Measurements from ENCODE around the gene TBC1D14.

The TBC1D14 gene

DNA sequence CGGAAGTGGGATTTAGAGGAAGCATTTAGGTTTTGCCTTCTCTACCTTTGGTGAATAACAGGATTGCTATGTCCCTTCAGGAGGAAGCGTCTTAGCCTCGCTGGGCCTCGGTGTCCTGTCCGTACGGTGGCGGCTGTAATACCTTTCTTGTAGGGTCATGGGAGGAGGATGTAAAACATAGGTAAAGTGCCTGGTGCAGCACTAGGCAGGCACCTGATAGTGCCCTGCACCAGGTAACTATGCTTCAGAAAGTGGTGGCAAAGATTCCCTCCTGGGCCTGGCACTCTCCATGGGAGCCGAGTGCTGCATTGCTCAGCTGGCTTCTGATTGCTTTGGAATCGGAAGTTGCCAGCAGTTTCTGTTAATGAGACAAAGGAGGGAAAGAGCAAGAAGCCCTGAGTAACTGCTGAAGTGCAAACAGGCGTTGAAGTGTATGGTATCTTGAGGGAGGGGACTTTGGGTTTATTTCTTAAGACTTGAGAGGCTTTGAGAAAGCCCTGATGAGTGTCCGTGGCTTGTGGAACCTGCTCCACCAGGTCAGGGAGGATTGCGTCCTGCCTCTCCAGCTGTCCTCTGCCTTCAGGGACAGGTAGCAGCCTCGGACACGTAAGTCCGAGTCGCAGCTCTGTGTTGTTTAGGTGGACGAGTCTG, 45.8 kb downstream of the TBC1D14 start:
- DNase-seq: no peak

DNA sequence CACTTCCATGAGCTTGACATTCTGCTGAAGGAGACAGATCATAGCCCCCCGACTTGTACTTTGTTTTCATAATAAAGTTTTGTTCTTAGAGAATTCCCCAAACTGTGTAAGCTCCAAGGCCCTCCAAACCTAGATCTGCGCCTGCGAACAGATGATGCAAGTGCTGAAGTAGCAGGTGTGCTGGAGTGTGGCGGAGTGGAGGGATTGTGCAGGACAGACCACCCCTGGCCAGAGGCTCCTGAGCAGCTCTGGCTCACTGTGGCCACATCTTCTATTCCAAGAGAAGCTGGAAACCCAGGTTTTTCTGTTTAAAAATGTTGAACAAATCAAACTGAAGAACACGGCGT, 46.4 kb downstream of the TBC1D14 start:
- DNase-seq: no peak

DNA sequence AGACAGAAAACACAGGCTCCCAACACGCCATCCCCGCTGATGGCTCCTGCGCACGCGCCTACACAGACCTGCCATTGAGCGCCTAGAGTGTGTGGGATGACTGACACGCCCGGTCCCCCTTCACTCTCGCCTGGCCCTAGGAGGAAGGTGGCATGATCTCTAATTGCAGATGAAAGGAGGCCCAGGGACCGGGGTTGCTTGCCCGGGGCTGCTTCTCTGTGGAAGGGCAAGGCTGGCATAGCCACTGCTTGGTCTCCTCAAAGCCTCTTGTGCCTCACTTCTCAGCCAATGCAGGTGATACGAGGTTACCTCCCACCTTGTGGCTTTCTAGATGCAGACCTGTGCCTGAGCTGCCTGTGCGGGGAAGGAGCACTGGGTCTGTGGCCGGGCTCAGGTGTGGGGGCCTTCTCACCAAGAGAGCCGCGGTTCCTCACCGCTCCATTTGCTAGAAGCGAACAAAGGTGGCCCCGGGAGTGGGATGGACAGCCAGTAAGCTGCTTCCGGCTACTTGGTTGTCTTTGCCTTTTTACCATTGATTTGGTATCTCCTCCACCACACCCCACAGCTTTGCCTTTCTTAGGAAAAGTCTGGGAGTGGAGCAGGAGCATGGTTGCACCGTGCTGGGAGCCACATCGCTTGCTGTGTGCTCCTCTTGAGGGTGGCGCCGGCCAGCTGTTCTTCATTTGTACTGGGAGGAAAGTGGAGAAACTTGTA, 47.0 kb downstream of the TBC1D14 start:
- no peak for DNase-seq

DNA sequence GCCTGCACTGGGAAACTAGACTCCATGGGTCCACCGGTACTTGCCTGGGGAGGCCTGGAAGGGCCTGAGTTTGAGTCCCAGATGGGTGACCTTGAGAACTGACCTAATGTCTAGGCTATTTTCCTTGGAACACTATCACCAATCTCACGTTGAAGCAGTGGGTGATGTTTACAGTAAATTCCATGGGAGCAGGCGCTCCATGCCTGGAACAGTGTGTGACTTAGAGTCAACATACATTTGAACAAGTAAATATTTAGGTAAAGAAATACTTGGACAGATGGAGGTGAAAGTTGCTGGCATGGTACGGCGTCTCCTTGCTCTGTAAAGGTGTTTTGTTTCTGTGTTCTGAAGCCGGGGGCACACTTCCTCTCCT, 47.5 kb downstream of the TBC1D14 start:
- DNase-seq: peak; percentile 26

DNA sequence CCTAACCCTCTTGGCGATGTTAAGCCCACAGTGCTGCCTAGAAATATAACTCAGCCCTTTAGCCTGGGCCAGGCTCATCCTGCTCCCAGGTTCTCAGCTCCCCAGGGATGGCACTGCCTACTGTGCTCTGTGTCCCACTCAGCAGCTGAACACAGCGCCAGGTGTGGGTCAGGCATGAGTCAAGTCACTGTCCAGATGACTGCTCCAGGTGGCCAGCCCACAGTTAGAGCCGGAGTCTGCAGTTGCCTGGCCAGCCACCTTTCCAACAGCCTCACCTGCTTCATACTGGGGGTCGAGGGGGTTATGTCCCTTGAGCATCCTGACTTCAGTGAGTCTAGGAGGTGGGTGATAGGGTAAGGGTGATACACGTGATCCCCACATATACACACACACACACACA, 48.4 kb downstream of the TBC1D14 start:
- DNase-seq: no peak

DNA sequence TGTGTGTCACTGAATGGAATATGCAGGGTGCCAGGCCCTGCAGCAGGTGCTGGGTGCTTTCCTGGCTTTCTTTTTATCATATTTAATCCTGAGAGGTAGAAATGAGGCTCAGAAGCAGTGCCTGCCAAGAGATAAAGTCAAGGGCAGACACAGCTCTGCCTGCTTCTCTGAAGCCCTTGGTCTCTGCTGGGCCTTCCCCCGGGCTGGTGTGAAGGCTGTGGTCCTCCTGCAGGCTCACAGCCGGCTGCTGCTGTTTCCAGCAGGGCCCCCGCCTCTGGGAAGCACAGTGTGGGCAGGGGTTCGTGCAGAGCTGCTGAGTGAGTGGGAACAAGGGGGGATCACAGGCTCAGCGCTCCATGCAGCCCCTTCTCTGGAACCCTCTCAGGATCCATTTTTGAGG, 49.6 kb downstream of the TBC1D14 start:
- DNase-seq: no peak

DNA sequence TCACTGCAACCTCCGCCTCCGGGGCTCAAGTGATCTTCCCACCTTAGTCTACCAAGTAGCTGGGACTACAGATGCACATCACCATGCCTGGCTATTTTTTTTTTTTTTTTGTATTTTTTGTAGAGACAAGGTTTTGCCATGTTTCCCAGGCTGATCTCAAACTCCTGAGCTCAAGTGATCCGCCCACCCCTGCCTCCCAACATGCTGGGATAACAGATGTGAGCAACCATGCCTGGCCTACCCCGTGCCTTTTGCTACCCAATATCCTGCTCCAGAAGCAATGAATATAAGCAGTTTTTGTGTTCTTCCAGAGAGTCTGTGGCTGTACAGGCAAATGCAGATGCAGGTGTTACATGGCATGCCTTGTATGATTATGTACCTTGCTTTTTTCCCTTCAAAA, 50.5 kb downstream of the TBC1D14 start:
- peak; percentile 32 for DNase-seq

DNA sequence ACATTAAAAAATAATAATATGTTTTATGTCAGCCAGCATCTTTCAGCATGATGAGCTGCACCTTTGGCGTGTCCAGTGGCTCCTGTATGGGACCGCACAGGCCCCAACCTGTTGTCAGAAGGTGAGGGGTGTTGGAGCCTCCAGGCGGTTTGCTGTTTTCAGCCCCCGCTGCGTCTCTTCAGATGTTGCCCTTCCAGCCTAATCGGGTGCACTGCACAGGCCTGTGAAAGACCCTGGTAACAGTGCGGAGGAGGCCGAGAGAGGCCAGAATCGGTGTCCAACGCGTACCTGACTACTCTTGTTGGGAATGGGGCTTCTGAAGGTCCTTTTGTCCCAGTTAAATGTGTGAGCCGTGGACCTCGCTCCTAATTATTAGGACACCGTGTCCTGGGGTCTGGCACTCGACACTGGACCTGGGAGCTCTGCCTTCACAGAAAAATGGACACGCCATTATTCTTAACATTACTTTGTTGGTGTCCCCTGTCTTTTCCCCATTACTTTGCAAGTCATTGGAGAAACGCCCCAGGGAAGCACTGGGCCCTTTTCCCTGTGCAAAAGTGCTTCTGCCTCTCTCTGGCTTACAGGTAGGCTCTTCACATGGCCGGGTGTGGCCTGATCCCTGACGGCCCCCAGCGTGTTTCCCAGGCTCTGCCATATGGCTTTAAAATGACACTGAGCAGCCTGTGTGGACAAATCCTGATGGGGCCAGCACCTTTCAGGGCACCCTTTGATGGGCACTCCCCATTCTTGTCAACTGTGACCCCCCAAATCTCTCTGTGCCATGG, 51.2 kb downstream of the TBC1D14 start:
- DNase-seq: no peak

DNA sequence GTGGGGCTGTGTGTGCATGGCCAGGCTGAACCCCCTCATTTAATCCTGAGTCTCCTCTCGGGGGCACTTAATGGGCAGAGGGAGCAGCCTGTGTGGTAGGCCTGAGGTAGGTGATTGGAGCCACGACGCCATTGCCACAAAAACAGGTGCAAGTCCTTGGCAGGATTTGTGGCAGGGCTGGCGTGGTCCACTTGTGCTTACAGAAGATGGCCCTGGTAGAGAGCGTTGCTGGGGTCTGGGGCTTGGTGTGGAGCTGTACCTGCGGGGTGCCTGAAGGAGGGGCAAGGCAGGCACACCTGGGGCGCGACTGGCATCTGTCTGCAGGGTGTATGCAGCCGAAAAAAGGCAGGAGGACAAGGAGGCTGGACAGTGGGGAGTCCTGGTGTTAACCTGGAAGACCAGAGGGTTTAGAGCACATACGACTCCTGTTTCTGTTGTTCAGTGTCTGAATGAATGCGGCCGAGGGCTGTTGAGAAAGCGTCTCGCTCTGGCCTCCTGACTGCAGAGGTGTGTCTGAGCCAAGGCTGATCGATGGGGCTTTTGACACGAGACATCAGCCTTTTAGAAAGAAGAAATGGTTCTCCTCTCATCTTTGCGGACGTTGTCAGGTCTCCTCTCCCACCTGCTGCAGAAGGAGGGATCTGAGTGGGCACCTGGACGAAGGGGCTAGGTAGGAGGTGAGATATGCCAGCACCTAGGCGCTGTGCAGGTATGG, 52.0 kb downstream of the TBC1D14 start:
- DNase-seq: no peak

DNA sequence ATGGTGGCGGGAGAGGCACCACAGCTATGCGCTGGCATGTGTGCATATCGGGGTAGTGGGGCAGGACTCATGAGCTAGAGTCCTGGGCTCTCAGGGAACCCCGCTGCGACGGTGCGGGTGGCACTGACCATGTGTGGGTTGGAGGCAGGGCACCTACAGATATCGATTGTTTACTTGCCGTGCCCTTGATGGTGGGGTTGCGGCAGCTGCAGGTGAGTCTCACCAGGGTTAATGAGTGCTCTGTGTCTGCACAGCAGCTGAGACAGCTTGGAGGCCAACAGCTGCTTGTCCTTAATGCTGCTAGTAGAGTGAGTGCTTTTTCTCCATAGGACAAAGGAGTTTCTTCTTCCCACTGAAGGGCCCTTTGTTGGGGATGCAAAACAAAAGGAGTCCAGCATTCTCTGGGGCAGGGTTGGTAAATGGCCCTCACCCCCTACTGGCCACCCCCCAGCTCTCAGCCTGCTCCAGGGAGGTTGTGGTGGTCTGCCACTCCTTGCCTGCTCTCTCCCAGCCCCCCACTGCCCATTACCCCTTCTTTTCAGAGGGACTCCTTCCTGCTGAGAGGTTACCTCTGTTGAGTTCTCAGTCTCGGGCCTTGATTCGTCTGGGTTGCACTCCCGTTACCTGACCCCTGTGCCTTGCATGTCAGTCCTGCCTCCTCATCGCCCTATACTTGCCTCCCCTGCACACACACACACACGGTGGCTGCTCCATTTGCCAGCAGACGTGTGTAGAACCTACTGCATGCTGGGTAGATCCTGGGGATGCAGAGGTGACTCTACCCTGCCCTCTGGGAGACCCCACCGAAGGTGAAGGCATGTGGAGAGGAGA, 52.8 kb downstream of the TBC1D14 start:
- DNase-seq: no peak

DNA sequence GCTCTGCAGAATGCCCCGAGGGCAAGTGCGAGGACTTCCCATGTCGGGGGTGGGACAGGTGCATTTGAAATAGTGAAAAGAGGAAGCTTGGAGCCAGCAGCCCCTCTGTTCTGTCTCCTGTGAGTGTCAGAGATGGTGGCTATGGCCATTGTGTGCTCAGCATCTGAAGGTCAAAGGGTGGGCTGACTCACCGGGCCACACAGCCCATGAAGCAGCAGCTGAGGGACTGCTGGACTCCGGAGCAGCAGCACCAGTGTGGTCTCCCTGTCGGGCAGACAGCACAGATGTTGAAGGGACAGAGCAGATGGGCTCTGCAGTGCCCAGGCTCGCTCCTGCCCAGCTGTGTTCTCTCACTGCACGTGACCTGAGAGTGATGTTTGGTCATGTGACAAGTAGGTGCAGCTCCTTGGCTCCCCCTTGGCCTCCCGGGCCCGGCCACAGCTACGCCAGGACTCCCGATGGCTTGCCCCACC, 53.5 kb downstream of the TBC1D14 start:
- no peak for DNase-seq

DNA sequence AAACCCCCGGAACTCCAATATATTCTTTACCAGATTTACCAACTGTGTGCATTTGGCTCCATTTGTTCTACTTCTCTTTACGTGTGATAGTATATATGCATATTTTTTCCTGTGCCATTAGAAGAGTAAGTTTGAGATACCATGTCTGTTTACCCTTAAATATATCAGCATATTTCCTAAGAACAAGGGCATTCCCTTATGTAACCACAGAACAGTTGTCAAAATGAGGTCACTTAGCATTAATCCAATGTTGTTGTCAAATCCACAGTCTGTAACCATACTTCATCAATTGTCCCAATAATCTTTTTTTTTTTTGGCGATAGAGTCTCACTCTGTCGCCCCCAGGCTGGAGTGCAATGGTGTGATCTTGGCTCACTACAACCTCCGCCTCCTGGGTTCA, 55.2 kb downstream of the TBC1D14 start:
- no peak for DNase-seq

DNA sequence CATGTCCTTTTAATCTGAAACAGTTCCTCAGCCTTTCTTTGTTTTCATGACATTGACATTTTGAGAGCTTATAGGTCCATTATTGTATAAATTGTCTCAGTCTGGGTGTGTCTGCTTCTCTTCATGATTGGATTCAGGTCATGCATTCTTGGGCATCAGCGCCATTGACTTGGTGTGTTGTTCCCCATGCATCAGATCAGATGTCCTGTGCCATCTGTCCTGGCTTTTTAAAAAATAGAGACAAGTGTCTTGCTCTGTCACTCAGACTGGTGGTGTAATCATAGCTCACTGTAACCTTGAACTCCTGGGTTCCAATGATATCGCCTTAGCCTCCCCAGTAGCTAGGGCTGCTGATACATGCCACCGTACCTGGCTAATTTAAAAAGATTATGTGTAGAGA, 55.7 kb downstream of the TBC1D14 start:
- peak; percentile 55 for DNase-seq

DNA sequence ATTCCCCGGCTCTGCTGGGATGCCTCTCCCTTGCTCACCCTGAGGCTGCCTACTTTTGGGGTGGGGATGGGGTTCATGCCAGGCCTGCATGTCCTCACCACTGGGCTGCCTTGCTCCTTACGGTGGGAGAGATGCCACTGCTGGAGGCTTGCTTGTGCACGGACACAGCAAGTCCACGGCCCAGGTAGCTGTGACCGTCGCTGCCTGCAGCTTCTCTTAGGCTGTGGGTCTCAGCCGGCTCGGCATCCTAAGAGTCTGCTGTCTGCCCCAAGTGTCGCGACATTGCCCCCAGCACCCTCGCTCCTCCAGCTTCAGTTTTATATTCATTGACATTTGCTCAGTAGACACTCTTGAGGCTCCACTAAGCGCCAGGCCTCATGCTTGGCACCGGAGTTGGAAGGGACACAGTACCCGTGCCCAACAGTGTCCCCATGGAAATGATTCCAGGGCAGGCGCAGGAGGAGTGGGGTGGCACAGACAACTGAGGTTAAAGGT, 58.3 kb downstream of the TBC1D14 start:
- no peak for DNase-seq

DNA sequence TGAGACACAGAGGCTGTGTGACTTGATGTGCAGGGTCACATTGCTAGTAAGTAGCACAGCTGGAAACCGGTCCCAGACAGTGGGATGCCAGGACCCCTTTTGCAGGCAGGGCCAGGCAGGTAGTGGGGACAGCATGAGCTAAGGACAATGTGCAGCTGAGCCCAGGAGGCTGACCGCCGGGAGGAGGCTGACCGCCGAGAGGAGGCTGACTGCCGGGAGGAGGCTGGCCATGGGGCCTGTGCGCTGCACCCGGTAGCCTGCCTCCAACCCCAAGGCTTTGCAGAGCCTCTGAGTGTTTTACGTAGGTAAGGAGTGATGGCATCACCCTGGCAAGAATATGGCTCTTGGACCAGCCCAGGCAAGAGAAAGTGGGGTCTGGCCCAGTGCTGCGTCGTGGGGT, 58.9 kb downstream of the TBC1D14 start:
- DNase-seq: no peak

DNA sequence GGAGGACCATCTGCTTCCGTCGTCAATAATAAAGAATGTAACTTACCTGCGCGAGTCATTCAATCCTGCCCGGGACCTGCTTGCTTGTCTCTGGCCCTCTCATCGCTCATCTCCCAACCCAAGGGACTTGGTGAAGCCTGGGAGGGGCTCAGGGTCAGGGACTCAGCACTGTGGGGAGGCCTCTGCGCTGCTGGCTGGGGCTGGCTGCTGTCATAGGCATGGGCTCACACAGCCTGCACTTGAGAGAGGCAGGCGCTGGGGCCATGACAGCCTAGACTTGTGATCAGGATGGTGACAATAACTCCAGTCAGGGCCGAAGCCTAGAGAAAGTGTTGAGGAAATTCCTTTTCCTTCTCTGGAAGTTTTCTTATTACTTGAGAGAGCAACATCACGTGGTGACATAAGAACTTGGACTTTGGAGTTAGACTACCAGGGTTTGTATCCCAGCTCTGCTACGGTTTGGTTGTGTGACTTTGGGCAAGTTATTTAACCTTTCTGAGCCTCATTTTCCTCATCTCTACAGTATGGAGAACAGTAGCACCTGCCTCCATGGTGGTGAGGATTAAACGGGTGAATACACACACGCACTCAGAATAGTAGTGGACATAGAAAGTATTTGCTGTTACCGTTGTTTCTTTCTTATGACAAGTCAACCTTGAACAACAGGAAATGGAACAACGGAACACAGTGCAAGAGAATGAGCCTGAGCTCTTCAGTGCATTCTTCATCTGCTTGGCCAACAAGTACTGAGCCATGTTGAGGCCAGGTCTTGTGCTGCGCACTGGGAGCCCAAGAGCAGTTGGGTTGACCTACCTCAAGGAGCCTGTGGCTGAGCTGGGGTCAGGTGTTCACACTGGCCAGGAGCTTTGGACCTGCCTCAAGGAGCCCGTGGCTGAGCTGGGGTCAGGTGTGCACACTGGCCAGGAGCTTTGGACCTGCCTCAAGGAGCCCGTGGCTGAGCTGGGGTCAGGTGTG, 60.5 kb downstream of the TBC1D14 start:
- DNase-seq: peak; percentile 47

DNA sequence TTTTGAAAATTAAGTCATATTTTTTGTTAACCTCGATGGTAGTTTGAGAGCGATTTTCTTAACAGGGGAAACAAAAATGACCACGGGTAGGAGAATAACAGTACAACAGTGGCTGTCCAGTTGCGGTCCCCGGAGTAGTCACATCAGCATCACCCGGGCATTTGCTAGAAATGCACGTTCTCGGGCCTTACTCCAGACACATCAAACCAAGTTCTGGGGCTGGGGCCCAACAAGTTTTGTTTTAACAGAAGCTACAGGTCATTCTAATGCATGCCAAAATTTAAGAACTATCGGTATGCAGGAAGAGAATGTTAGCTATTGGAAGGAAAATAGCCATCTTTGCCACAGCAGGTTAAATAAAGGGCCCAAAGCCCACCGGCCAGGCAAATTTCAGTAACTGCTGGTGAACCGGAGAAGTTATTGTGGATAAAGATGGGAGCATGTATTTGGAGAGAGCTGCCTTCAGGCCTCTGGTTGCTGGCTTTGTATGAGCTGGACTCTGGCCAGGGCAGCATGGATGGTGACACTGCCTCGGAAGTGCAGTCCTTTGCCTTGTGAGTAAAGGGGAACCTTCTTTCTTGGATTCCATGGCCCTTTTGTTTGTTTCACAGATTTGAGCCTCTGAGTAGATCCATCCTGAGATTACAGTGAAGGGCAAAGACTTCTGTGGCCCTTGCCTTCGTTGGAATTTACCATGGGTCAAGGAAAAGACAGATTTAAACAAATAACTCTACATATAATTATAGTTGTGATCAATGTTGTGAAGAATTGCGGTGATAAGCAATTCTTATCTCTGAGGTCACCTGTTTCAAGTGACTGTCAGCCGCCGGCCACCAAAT, 62.1 kb downstream of the TBC1D14 start:
- DNase-seq: no peak

DNA sequence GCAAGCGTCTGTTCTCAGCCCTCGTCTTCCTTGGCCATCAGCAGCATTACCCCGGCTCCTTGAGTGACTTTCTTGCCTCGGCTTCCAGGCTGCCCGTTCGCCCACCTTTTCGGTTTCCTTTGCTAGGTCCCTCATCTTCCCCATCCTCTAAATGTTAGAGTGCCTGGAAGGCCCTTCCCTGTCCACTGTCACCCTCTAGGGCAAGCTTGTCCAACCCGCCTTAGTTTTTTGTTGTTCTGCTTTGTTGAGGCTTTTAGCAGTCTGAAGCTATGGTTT, 62.7 kb downstream of the TBC1D14 start:
- DNase-seq: no peak

DNA sequence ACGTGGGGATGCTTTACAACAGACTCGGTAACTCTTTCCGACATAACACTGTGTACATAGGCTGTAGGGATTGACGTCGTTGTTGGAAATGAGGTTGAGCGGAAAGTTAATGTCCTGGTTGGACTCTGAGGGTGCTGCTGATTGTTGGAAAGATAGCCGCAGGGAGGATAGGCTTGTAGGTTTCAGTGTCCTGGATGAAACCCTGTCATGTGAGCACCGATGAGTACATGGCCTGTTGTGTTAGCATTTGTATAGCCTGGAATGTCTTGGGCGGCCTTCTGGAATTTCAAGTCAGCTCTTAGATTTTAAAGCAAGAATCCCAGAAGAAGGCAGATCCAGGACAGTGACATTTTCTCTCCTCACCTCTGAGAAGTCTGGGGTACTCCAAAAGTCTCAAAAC, 63.3 kb downstream of the TBC1D14 start:
- DNase-seq: no peak

DNA sequence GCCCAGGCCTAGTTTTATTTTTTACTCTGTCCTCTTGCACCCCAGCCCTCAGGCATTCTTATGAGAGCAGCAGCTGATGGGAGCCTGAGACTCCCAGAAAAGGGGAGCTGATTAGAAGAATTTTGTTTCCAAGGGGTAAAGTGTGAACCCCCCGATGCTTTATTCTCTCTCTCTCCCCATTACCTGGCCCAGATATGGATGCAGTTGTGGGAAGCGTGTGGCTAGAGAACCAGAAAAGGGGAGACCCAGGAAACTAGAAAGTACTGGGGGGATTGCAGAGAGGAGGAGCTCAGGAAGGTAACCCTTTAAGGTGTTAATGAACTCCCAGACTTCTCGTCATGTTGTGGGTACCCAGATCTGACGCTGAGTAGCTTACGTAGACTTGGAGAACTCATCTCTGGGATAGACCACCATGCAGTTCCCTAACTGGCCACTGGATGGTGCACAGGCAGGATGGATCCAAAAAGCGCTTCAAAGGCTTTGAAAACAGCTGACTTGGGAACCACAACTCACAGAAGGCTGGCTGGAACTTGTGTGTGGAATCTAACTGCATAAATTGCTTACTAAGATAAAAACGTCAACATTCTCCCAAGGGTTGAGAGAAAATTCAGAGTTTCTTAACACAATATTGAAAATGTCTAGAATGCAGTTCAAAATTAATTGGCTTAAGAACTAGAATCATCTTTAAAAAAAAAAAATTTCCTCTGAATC, 64.7 kb downstream of the TBC1D14 start:
- DNase-seq: no peak

All from NCI-H2171 (cell line).